ENCODE measurements around the gene TMPRSS4.

The TMPRSS4 gene

DNA sequence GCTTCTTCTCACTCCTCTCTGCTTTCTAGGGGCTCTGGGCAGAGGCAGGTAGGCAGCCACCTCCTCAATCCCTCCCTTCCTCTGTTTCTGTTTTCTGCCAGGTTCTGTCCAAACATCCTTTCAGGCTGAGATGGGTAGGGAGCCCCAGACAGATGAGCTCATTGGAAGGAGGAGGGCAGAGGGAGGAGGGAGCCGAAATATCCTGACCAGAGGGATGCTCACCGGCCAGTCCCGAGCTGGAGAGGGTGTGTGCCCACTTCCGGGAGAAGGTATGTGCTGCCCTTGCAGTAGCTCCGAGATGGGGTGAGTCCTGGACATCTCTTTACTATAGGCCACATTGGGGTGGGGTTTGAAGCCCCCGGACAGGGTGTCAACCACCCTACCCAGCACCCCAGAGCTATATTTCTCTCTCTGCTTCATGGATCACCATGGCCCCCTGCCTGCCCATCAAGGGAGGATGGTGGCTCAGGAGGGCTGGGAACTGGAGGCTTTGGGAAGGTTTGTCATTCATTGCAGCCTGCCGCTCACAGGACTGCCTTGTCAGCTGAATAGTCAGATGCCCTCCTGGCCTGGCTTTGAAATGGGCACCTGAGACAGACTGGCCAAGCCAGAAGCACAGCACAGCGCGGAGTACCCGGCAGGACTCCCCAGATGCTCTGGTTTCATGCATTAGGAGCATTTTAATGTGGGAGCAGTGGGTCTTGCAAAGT, 80.5 kb downstream of the TMPRSS4 start:
- no peak for DNase-seq (ENCODE audit: extremely low read depth, low read depth)
- TF ChIP-seq, protein P1, sequence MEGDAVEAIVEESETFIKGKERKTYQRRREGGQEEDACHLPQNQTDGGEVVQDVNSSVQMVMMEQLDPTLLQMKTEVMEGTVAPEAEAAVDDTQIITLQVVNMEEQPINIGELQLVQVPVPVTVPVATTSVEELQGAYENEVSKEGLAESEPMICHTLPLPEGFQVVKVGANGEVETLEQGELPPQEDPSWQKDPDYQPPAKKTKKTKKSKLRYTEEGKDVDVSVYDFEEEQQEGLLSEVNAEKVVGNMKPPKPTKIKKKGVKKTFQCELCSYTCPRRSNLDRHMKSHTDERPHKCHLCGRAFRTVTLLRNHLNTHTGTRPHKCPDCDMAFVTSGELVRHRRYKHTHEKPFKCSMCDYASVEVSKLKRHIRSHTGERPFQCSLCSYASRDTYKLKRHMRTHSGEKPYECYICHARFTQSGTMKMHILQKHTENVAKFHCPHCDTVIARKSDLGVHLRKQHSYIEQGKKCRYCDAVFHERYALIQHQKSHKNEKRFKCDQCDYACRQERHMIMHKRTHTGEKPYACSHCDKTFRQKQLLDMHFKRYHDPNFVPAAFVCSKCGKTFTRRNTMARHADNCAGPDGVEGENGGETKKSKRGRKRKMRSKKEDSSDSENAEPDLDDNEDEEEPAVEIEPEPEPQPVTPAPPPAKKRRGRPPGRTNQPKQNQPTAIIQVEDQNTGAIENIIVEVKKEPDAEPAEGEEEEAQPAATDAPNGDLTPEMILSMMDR (IDR thresholded peaks at IDR 0.05; ENCODE audit: low read depth, low read length, missing control alignments), result no peak
- no peak overlapping the region for H3K4me3 ChIP-seq (replicated peaks; ENCODE audit: low read depth, low read length)

GRCh38 chr11:118161786-118162185, 84.9 kb downstream of the TMPRSS4 start:
- TF ChIP-seq, protein P1 (IDR thresholded peaks at IDR 0.05; ENCODE audit: low read depth, low read length, missing control alignments), result no peak
- no peak overlapping the region for H3K4me3 ChIP-seq (replicated peaks; ENCODE audit: low read depth, low read length)
- DNase-seq (ENCODE audit: extremely low read depth, low read depth), result no peak

GRCh38 chr11:118162846-118163245, 86.0 kb downstream of the TMPRSS4 start:
- DNase-seq (ENCODE audit: extremely low read depth, low read depth), result no peak
- no peak overlapping the region for H3K4me3 ChIP-seq (replicated peaks; ENCODE audit: low read depth, low read length)
- TF ChIP-seq, protein P1 (IDR thresholded peaks at IDR 0.05; ENCODE audit: low read depth, low read length, missing control alignments), result no peak

GRCh38 chr11:118163494-118163893, 86.6 kb downstream of the TMPRSS4 start:
- TF ChIP-seq, protein P1 (IDR thresholded peaks at IDR 0.05; ENCODE audit: low read depth, low read length, missing control alignments), result no peak
- no peak for DNase-seq (ENCODE audit: extremely low read depth, low read depth)
- H3K4me3 ChIP-seq (replicated peaks; ENCODE audit: low read depth, low read length), result no peak overlapping the region

DNA sequence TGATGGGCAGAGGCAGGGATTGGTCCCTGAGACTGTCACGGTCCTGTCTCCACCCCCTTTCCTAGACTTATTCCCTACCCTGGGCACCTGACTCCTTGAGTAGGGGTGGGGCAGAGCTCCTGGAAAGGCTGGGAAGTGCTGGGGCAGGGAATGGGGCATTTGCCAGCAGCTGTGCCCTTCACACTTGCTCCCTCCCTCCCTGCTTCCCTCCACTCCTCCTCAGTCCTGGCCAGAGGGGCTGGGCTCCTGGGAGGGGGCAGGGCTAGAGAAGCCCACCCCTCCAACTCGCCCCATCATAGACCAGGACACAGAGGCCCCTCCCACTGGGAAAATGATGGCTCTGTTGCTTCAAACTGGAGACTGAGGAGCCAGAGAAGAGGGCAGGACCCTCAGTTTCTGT, 88.0 kb downstream of the TMPRSS4 start:
- TF ChIP-seq, protein P1 (IDR thresholded peaks at IDR 0.05; ENCODE audit: low read depth, low read length, missing control alignments), result no peak
- DNase-seq (ENCODE audit: extremely low read depth, low read depth), result no peak
- no peak overlapping the region for H3K4me3 ChIP-seq (replicated peaks; ENCODE audit: low read depth, low read length)

- no peak for DNase-seq (ENCODE audit: extremely low read depth, low read depth)
- TF ChIP-seq, protein P1 (IDR thresholded peaks at IDR 0.05; ENCODE audit: low read depth, low read length, missing control alignments), result no peak
- H3K4me3 ChIP-seq (replicated peaks; ENCODE audit: low read depth, low read length), result no peak overlapping the region
Observed at GRCh38 chr11:118166641-118167040, 89.8 kb downstream of the TMPRSS4 start.

- TF ChIP-seq, protein P1 (IDR thresholded peaks at IDR 0.05; ENCODE audit: low read depth, low read length, missing control alignments), result no peak
- DNase-seq (ENCODE audit: extremely low read depth, low read depth), result no peak
- no peak overlapping the region for H3K4me3 ChIP-seq (replicated peaks; ENCODE audit: low read depth, low read length)
Observed at GRCh38 chr11:118167253-118167652, 90.4 kb downstream of the TMPRSS4 start.

Data from HFF-Myc (cell line).